Measurements from ENCODE around the gene NELFCD.
A peak's percentile ranks its signal among the peaks of the same experiment; 100 is the strongest.
"Not testable (repeated sequence)": the region's sequence is repeated elsewhere in the genome, so short reads cannot be mapped to it uniquely, and the experiment has no call there.

Gene NELFCD

GRCh38 chr20:59006167-59006863, 25.3 kb downstream of the NELFCD start:
- H3K4me3 ChIP-seq (ENCODE audit: low read depth, low read length), result peak overlapping the region; percentile 66
- DNase-seq (ENCODE audit: low read depth), result no peak

GRCh38 chr20:59006864-59007664, 26.0 kb downstream of the NELFCD start, which contains the start of gene CTSZ:
TSS of gene CTSZ (minus strand) at chr20:59007254. CDS start at chr20:59007128, 126 bp downstream.
- no peak for DNase-seq (ENCODE audit: low read depth)
- peak within 1 kb of the TSS; percentile 66 for H3K4me3 ChIP-seq (ENCODE audit: low read depth, low read length)

GRCh38 chr20:59007665-59008511, 26.8 kb downstream of the NELFCD start:
- DNase-seq (ENCODE audit: low read depth), result no peak
- peak overlapping the region; percentile 66 for H3K4me3 ChIP-seq (ENCODE audit: low read depth, low read length)

GRCh38 chr20:59008715-59009336, 27.8 kb downstream of the NELFCD start:
- no peak overlapping the region for H3K4me3 ChIP-seq (ENCODE audit: low read depth, low read length)
- no peak for DNase-seq (ENCODE audit: low read depth)

- H3K4me3 ChIP-seq (ENCODE audit: low read depth, low read length), result no peak overlapping the region
- no peak for DNase-seq (ENCODE audit: low read depth)
These were observed 29.4 kb downstream of the NELFCD start for GRCh38 chr20:59010321-59010994.

- DNase-seq (ENCODE audit: low read depth), result peak; percentile 45
- no peak overlapping the region for H3K4me3 ChIP-seq (ENCODE audit: low read depth, low read length)
These were observed 30.2 kb downstream of the NELFCD start for GRCh38 chr20:59010995-59011873.

GRCh38 chr20:59011874-59012157, 30.8 kb downstream of the NELFCD start:
- H3K4me3 ChIP-seq (ENCODE audit: low read depth, low read length), result not testable (repeated sequence)

GRCh38 chr20:59013031-59013951, 32.2 kb downstream of the NELFCD start:
- DNase-seq (ENCODE audit: low read depth), result no peak
- no peak overlapping the region for H3K4me3 ChIP-seq (ENCODE audit: low read depth, low read length)

More at GRCh38 chr20:59011874-59012157, 30.8 kb downstream of the NELFCD start:
- not testable (repeated sequence) for DNase-seq (ENCODE audit: low read depth)

GRCh38 chr20:59013959-59014608, 33.0 kb downstream of the NELFCD start:
- H3K4me3 ChIP-seq (ENCODE audit: low read depth, low read length), result no peak overlapping the region
- peak; percentile 27 for DNase-seq (ENCODE audit: low read depth)

- no peak overlapping the region for H3K4me3 ChIP-seq (ENCODE audit: low read depth, low read length)
- DNase-seq (ENCODE audit: low read depth), result no peak
These were observed 33.8 kb downstream of the NELFCD start for GRCh38 chr20:59014680-59015389.

- H3K4me3 ChIP-seq (ENCODE audit: low read depth, low read length), result no peak overlapping the region
- no peak for DNase-seq (ENCODE audit: low read depth)
These were observed 34.4 kb downstream of the NELFCD start for GRCh38 chr20:59015411-59015810.

GRCh38 chr20:59015812-59016711, 35.0 kb downstream of the NELFCD start:
- DNase-seq (ENCODE audit: low read depth), result no peak
- H3K4me3 ChIP-seq (ENCODE audit: low read depth, low read length), result no peak overlapping the region

GRCh38 chr20:59016795-59017492, 35.9 kb downstream of the NELFCD start:
- no peak for DNase-seq (ENCODE audit: low read depth)

GRCh38 chr20:59017493-59018231, 36.6 kb downstream of the NELFCD start:
- DNase-seq (ENCODE audit: low read depth), result no peak
- H3K4me3 ChIP-seq (ENCODE audit: low read depth, low read length), result no peak overlapping the region

More at GRCh38 chr20:59016795-59017492, 35.9 kb downstream of the NELFCD start:
- H3K4me3 ChIP-seq (ENCODE audit: low read depth, low read length), result no peak overlapping the region

Measured in skeletal muscle cell (primary cell).